ENCODE measurements around the gene SLC15A1.

Gene SLC15A1

GRCh38 chr13:98693756-98694155 is 58.7 kb downstream of the SLC15A1 start:
- DNase-seq (ENCODE audit: low read depth): no peak
- TF ChIP-seq CTCF (IDR thresholded peaks at IDR 0.05; ENCODE audit: insufficient read depth, low read depth, low read length, missing control alignments): no peak
- H3K4me3 ChIP-seq (ENCODE audit: low read depth, low read length): no peak overlapping the region

GRCh38 chr13:98691360-98691759 is 61.1 kb downstream of the SLC15A1 start:
- no peak for DNase-seq (ENCODE audit: low read depth)
- TF ChIP-seq CTCF (IDR thresholded peaks at IDR 0.05; ENCODE audit: insufficient read depth, low read depth, low read length, missing control alignments): no peak
- no peak overlapping the region for H3K4me3 ChIP-seq (ENCODE audit: low read depth, low read length)

GRCh38 chr13:98690348-98691022 is 62.0 kb downstream of the SLC15A1 start:
- no peak for DNase-seq (ENCODE audit: low read depth)
- H3K4me3 ChIP-seq (ENCODE audit: low read depth, low read length): no peak overlapping the region
- no peak for TF ChIP-seq CTCF (IDR thresholded peaks at IDR 0.05; ENCODE audit: insufficient read depth, low read depth, low read length, missing control alignments)

GRCh38 chr13:98689347-98689968 is 63.0 kb downstream of the SLC15A1 start:
- TF ChIP-seq CTCF (IDR thresholded peaks at IDR 0.05; ENCODE audit: insufficient read depth, low read depth, low read length, missing control alignments): no peak
- no peak for DNase-seq (ENCODE audit: low read depth)
- H3K4me3 ChIP-seq (ENCODE audit: low read depth, low read length): no peak overlapping the region

GRCh38 chr13:98688373-98688772 is 64.1 kb downstream of the SLC15A1 start:
- H3K4me3 ChIP-seq (ENCODE audit: low read depth, low read length): no peak overlapping the region
- no peak for DNase-seq (ENCODE audit: low read depth)
- no peak for TF ChIP-seq CTCF (IDR thresholded peaks at IDR 0.05; ENCODE audit: insufficient read depth, low read depth, low read length, missing control alignments)

GRCh38 chr13:98687319-98687718 is 65.2 kb downstream of the SLC15A1 start:
- no peak for DNase-seq (ENCODE audit: low read depth)
- no peak overlapping the region for H3K4me3 ChIP-seq (ENCODE audit: low read depth, low read length)
- TF ChIP-seq CTCF (IDR thresholded peaks at IDR 0.05; ENCODE audit: insufficient read depth, low read depth, low read length, missing control alignments): no peak

- DNase-seq (ENCODE audit: low read depth): no peak
- TF ChIP-seq CTCF (IDR thresholded peaks at IDR 0.05; ENCODE audit: insufficient read depth, low read depth, low read length, missing control alignments): no peak
- no peak overlapping the region for H3K4me3 ChIP-seq (ENCODE audit: low read depth, low read length)
These were observed 66.2 kb downstream of the SLC15A1 start for GRCh38 chr13:98686270-98686669.

Data from GM12865 (cell line).